Naive B cell (primary cell): ENCODE results near the gene NUDT6. TPM values are rescaled to one million over a fixed set of nuclear protein-coding genes. Genes with fewer than 3 reads are reported as not detected.

Experiments
- ATAC-seq, 2 donors: fragments of 150-1000 bp; cut with Tn5 transposase; 2 replicates each; pipeline ENCODE4 v1.10.0; 2021; ENCODE audit warnings: low read depth in 2 of 2, mild to moderate bottlenecking in 2 of 2, moderate library complexity in 2 of 2
- DNase-seq: peaks from one replicate; pipeline ENCODE4 v3.0.0; 2022
- H3K27ac Mint-ChIP-seq, 6 donors: one replicate each; pipeline ENCODE4 v1.8.0; 2020 to 2022; ENCODE audit warnings: mild to moderate bottlenecking in 6 of 6, mixed read lengths in 6 of 6, moderate library complexity in 5 of 6, inconsistent platforms in 2 of 6
- H3K27me3 Mint-ChIP-seq, 3 donors: one replicate each; pipeline ENCODE4 v1.8.0; 2021 to 2022; ENCODE audit warnings: mixed read lengths in 3 of 3, mild to moderate bottlenecking in 1 of 3
- H3K36me3 Mint-ChIP-seq, 2 donors: one replicate each; pipeline ENCODE4 v1.8.0; 2020 to 2022; ENCODE audit warnings: mixed read lengths in 2 of 2, inconsistent platforms in 1 of 2, mild to moderate bottlenecking in 1 of 2
- H3K4me1 Mint-ChIP-seq, 3 donors: one replicate each; pipeline ENCODE4 v1.8.0; 2020 to 2022; ENCODE audit warnings: mixed read lengths in 3 of 3, inconsistent platforms in 1 of 3, mild to moderate bottlenecking in 1 of 3, moderate library complexity in 1 of 3
- H3K4me3 Mint-ChIP-seq, 8 donors: one replicate each; pipeline ENCODE4 v1.8.0; 2020 to 2022; ENCODE audit warnings: mild to moderate bottlenecking in 8 of 8, mixed read lengths in 8 of 8, moderate library complexity in 8 of 8, inconsistent platforms in 2 of 8
- H3K9me3 Mint-ChIP-seq, 7 donors: one replicate each; pipeline ENCODE4 v1.8.0; 2020 to 2022; ENCODE audit warnings: mixed read lengths in 7 of 7, mild to moderate bottlenecking in 5 of 7, inconsistent platforms in 2 of 7, moderate library complexity in 1 of 7
- polyA plus RNA-seq, 6 donors: library from polyadenylated mRNA; unstranded; fragments of 300-500 nt; fragmentation: Illumina TruSeq; gene quantifications; one replicate each; pipeline ENCODE4 v1.2.3, GENCODE V29; 2021; ENCODE audit warnings: low read depth in 6 of 6

NUDT6 gene
- polyA plus RNA-seq: 1 to 10 TPM in 3 of 6 donors, under 1 TPM in 2, not detected in 1; 0.73 to 2.6 (median 1.0) TPM

GRCh38 chr4:122921971-122922876, at the start of gene NUDT6:
NUDT6 (minus strand) TSS chr4:122922597; CDS start chr4:122922572, 25 bp downstream.
- ATAC-seq (peak; percentile 31), DNase-seq (peak; percentile 24)
- peak within 1 kb of the TSS in 6 of 8 donors; percentile 95 to 99 (median 98) for H3K4me3 Mint-ChIP-seq
- H3K27ac Mint-ChIP-seq: peak within 1 kb of the TSS; percentile 80 to 96 (median 94)
- H3K9me3 Mint-ChIP-seq: no peaks in the 10 kb centered on the region
- no peaks in the 10 kb centered on the region for H3K27me3 Mint-ChIP-seq
- no peaks in the 10 kb centered on the region for H3K36me3 Mint-ChIP-seq
- peaks cover 0 to 7% (median 3%) of the 10 kb centered on the region in 3 donors for H3K4me1 Mint-ChIP-seq

GRCh38 chr4:122968227-122968812, 45.9 kb upstream of the NUDT6 start:
- Mint-ChIP-seq H3K27ac (peak overlapping the region in 1 of 6 donors; percentile 20), H3K4me1 (peaks cover 0 to 6% (median 0%) of the 10 kb centered on the region in 3 donors), H3K4me3 (no peak overlapping the region), H3K36me3 (peaks cover 2 to 6% of the 10 kb centered on the region in 2 donors), H3K27me3 (no peaks in the 10 kb centered on the region), H3K9me3 (no peaks in the 10 kb centered on the region)
- no peak for DNase-seq
- ATAC-seq: no peak

GRCh38 chr4:122967231-122967630, 44.8 kb upstream of the NUDT6 start:
- DNase-seq (no peak), ATAC-seq (no peak)
- Mint-ChIP-seq H3K4me1 (peaks cover 0 to 6% (median 0%) of the 10 kb centered on the region in 3 donors), H3K4me3 (no peak overlapping the region), H3K27me3 (no peaks in the 10 kb centered on the region), H3K9me3 (no peaks in the 10 kb centered on the region), H3K27ac (peak overlapping the region in 1 of 6 donors; percentile 56), H3K36me3 (peaks cover 8 to 15% of the 10 kb centered on the region in 2 donors)

GRCh38 chr4:122966201-122966600, 43.8 kb upstream of the NUDT6 start:
- no peak for ATAC-seq
- Mint-ChIP-seq H3K9me3 (no peaks in the 10 kb centered on the region), H3K27ac (no peak overlapping the region), H3K27me3 (no peaks in the 10 kb centered on the region), H3K36me3 (peaks cover 8 to 15% of the 10 kb centered on the region in 2 donors), H3K4me1 (peaks cover 0 to 6% (median 0%) of the 10 kb centered on the region in 3 donors), H3K4me3 (no peak overlapping the region)
- no peak for DNase-seq

GRCh38 chr4:122963216-122963615, 40.8 kb upstream of the NUDT6 start:
- DNase-seq (no peak), ATAC-seq (no peak)
- H3K27ac Mint-ChIP-seq: no peak overlapping the region
- H3K36me3 Mint-ChIP-seq: peaks cover 8 to 15% of the 10 kb centered on the region in 2 donors
- peaks cover 0 to under 1% (median 0%) of the 10 kb centered on the region in 3 donors for H3K4me1 Mint-ChIP-seq
- no peaks in the 10 kb centered on the region for H3K9me3 Mint-ChIP-seq
- H3K27me3 Mint-ChIP-seq: no peaks in the 10 kb centered on the region
- no peak overlapping the region for H3K4me3 Mint-ChIP-seq

- Mint-ChIP-seq H3K9me3 (no peaks in the 10 kb centered on the region), H3K4me1 (no peaks in the 10 kb centered on the region), H3K36me3 (peaks cover 8 to 12% of the 10 kb centered on the region in 2 donors), H3K27ac (no peak overlapping the region), H3K27me3 (no peaks in the 10 kb centered on the region), H3K4me3 (no peak overlapping the region)
- ATAC-seq: no peak
- DNase-seq: no peak
Observed at GRCh38 chr4:122960611-122961000, 38.2 kb upstream of the NUDT6 start.

- no peak for ATAC-seq
- Mint-ChIP-seq H3K4me3 (no peak overlapping the region), H3K36me3 (peaks cover 8 to 12% of the 10 kb centered on the region in 2 donors), H3K9me3 (no peaks in the 10 kb centered on the region), H3K27me3 (no peaks in the 10 kb centered on the region), H3K27ac (no peak overlapping the region), H3K4me1 (no peaks in the 10 kb centered on the region)
- no peak for DNase-seq
Observed at GRCh38 chr4:122959981-122960610, 37.7 kb upstream of the NUDT6 start.

GRCh38 chr4:122959441-122959840, 37.0 kb upstream of the NUDT6 start:
- no peak for ATAC-seq
- DNase-seq: no peak
- Mint-ChIP-seq H3K9me3 (no peaks in the 10 kb centered on the region), H3K27me3 (no peaks in the 10 kb centered on the region), H3K27ac (no peak overlapping the region), H3K36me3 (peaks cover 8 to 17% of the 10 kb centered on the region in 2 donors), H3K4me3 (no peak overlapping the region), H3K4me1 (no peaks in the 10 kb centered on the region)

- peaks cover 13 to 17% of the 10 kb centered on the region in 2 donors for H3K36me3 Mint-ChIP-seq
- peak overlapping the region in 1 of 6 donors; percentile 22 for H3K27ac Mint-ChIP-seq
- ATAC-seq (no peak), DNase-seq (no peak)
- no peak overlapping the region for H3K4me3 Mint-ChIP-seq
- no peaks in the 10 kb centered on the region for H3K9me3 Mint-ChIP-seq
- H3K4me1 Mint-ChIP-seq: no peaks in the 10 kb centered on the region
- no peaks in the 10 kb centered on the region for H3K27me3 Mint-ChIP-seq
Observed at GRCh38 chr4:122958505-122958904, 36.1 kb upstream of the NUDT6 start.

GRCh38 chr4:122953924-122954323, 31.5 kb upstream of the NUDT6 start:
- peaks cover 19 to 20% of the 10 kb centered on the region in 2 donors for H3K36me3 Mint-ChIP-seq
- H3K9me3 Mint-ChIP-seq: no peaks in the 10 kb centered on the region
- ATAC-seq (no peak), DNase-seq (no peak)
- no peak overlapping the region for H3K27ac Mint-ChIP-seq
- H3K27me3 Mint-ChIP-seq: no peaks in the 10 kb centered on the region
- H3K4me3 Mint-ChIP-seq: no peak overlapping the region
- H3K4me1 Mint-ChIP-seq: no peaks in the 10 kb centered on the region

GRCh38 chr4:122952028-122952427, 29.6 kb upstream of the NUDT6 start:
- peak overlapping the region in 1 of 6 donors; percentile 10 for H3K27ac Mint-ChIP-seq
- no peaks in the 10 kb centered on the region for H3K27me3 Mint-ChIP-seq
- H3K4me1 Mint-ChIP-seq: no peaks in the 10 kb centered on the region
- ATAC-seq (no peak), DNase-seq (no peak)
- peak overlapping the region in 1 of 8 donors; percentile 30 for H3K4me3 Mint-ChIP-seq
- no peaks in the 10 kb centered on the region for H3K9me3 Mint-ChIP-seq
- H3K36me3 Mint-ChIP-seq: peaks cover 24 to 30% of the 10 kb centered on the region in 2 donors

GRCh38 chr4:122948671-122949070, 26.3 kb upstream of the NUDT6 start:
- Mint-ChIP-seq H3K4me3 (no peak overlapping the region), H3K4me1 (no peaks in the 10 kb centered on the region), H3K27me3 (no peaks in the 10 kb centered on the region), H3K9me3 (peaks cover 0 to 2% (median 0%) of the 10 kb centered on the region in 7 donors), H3K27ac (no peak overlapping the region), H3K36me3 (peaks cover 28 to 44% of the 10 kb centered on the region in 2 donors)
- ATAC-seq (no peak), DNase-seq (no peak)

GRCh38 chr4:122946142-122946541, 23.7 kb upstream of the NUDT6 start:
- DNase-seq (no peak), ATAC-seq (no peak)
- Mint-ChIP-seq H3K36me3 (peaks cover 28 to 48% of the 10 kb centered on the region in 2 donors), H3K4me1 (peaks cover 0 to 2% (median 0%) of the 10 kb centered on the region in 3 donors), H3K27me3 (no peaks in the 10 kb centered on the region), H3K9me3 (peaks cover 0 to 4% (median 0%) of the 10 kb centered on the region in 7 donors), H3K4me3 (no peak overlapping the region), H3K27ac (no peak overlapping the region)
